Measurements from ENCODE around the gene SLC4A7.
"Not testable (repeated sequence)": the region's sequence is repeated elsewhere in the genome, so short reads cannot be mapped to it uniquely, and the experiment has no call there.

SLC4A7 gene

GRCh38 chr3:27486336-27486735 lies 2.2 kb upstream of the SLC4A7 start:
- no peak for DNase-seq

- DNase-seq, result no peak
Measured at GRCh38 chr3:27485866-27486265, 1.7 kb upstream of the SLC4A7 start.

- no peak for DNase-seq
Measured at GRCh38 chr3:27483117-27484014, 818 bp downstream of the SLC4A7 start.

- DNase-seq, result no peak
Measured at GRCh38 chr3:27479806-27480543, 4.2 kb downstream of the SLC4A7 start.

- no peak for DNase-seq
Measured at GRCh38 chr3:27471923-27472550, 12.1 kb downstream of the SLC4A7 start.

- no peak for DNase-seq
Measured at GRCh38 chr3:27468283-27468886, 15.8 kb downstream of the SLC4A7 start.

- no peak for DNase-seq
Measured at GRCh38 chr3:27467545-27467944, 16.6 kb downstream of the SLC4A7 start.

- DNase-seq, result no peak
Measured at GRCh38 chr3:27464646-27465045, 19.5 kb downstream of the SLC4A7 start.

- DNase-seq, result no peak
Measured at GRCh38 chr3:27462228-27462627, 22.0 kb downstream of the SLC4A7 start.

GRCh38 chr3:27458929-27459328 lies 25.3 kb downstream of the SLC4A7 start:
- no peak for DNase-seq

GRCh38 chr3:27456554-27456953 lies 27.6 kb downstream of the SLC4A7 start:
- DNase-seq, result no peak

GRCh38 chr3:27454914-27455313 lies 29.3 kb downstream of the SLC4A7 start:
- DNase-seq, result no peak

- DNase-seq, result no peak
Measured at GRCh38 chr3:27454461-27454860, 29.7 kb downstream of the SLC4A7 start.

GRCh38 chr3:27452368-27453090 lies 31.7 kb downstream of the SLC4A7 start:
- no peak for DNase-seq

- DNase-seq, result no peak
Measured at GRCh38 chr3:27451842-27452241, 32.3 kb downstream of the SLC4A7 start.

GRCh38 chr3:27451251-27451650 lies 32.9 kb downstream of the SLC4A7 start:
- no peak for DNase-seq

- DNase-seq, result no peak
Measured at GRCh38 chr3:27449530-27450150, 34.5 kb downstream of the SLC4A7 start.

GRCh38 chr3:27442995-27443394 lies 41.2 kb downstream of the SLC4A7 start:
- DNase-seq, result not testable (repeated sequence)

- not testable (repeated sequence) for DNase-seq
Measured at GRCh38 chr3:27438352-27438751, 45.8 kb downstream of the SLC4A7 start.

GRCh38 chr3:27431116-27431515 lies 53.1 kb downstream of the SLC4A7 start:
- DNase-seq, result no peak

- no peak for DNase-seq
Measured at GRCh38 chr3:27429909-27430308, 54.3 kb downstream of the SLC4A7 start.

GRCh38 chr3:27428446-27428845 lies 55.7 kb downstream of the SLC4A7 start:
- DNase-seq, result no peak
